ENCODE results near the gene STK25. TPM values are rescaled to one million over a fixed set of nuclear protein-coding genes. Genes with fewer than 3 reads are reported as not detected.

Gene STK25
- 110 and 133 TPM in 2 replicates for total RNA-seq (2014; rRNA removed; shearing (Covaris generic))

DNA sequence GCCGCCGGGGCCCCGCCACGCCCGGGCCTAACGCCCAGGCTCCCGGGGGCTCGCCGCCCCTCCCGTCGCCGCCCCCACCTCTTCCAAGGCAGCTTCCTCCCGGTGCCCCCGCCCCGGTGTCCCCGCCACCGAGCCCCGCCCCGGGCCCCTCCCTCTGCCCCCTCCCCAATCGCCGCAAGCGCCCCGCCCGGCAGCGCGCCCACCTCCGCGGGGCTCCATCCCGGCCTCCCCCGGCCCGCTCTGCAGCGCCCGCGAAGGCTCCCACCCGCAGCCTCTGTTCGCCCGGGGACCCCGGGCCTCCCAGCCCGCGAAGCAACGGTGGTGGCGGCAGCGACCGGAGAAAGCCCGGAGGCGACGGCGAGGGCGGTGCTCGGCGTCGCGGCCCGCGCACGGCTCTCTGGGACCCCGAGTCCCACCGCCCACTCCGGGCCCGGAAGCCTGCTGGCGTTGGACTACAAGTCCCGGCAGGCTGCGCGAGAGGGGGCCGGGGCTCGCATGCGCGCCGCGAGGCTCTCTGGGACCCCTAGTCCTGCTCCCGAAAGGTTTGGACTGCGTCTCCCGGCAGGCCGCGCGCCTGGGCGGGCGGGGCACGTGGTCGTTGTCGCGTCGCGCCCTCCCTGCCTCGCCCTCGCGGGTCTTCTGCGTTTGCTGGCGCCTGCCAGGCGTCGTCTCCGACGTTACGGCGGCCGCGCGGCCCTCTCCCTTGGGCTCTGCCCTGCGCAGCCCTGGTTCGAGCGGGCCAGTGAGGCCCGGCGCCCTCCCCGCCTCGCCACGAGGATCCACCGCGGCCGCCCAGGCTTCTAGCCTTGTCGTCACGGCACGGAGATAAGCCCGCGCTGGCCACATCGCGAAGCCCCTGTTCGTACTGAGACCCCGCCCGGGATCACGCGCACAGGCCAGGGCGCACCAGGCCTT, at the start of gene STK25:
Gene STK25 (minus strand): TSS at position 345 of the 915 bp plus-strand sequence. CDS start 549 bp downstream, outside the sequence.
- peak; percentile 95 for DNase-seq (ENCODE audit: low read depth)

DNA sequence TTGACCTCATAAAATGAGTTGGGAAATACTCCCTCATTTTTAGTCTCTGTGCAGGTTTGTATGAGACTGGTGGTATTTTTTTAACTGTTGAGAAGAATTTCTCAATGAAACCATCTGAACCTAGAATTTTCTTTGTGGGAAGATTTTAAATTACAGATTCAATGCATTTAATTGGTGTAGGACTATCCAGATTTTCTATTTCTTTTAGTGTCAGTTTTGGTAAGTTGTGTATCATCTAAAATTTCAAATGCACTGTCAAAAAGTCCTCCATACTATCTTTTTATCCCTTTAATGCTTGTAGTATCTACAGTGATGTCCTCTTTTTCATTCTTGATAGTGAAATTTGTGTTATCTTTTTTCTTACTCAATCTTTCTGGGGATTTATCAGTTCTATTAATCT, 48.4 kb upstream of the STK25 start:
- no peak for DNase-seq (ENCODE audit: low read depth)

DNA sequence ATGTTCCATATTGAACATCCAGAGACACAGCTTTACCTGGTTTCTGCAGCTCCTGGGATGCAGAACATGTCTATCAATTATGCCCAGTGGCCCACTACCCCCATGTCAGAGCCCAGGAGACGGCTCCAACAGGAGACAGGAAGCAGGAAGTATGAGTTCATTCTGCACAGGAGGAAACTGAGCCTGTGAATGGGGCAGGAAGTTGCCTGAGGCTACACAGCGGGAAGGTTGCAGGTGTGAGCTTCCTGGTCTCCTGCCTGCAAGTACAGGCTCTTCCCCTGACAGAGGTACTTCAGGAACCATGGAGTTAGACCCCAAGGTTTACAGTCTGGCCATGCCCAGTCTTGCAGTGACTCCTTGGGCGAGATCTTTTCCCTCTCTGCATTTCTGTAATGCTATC, 47.3 kb upstream of the STK25 start:
- DNase-seq (ENCODE audit: low read depth), result no peak

DNA sequence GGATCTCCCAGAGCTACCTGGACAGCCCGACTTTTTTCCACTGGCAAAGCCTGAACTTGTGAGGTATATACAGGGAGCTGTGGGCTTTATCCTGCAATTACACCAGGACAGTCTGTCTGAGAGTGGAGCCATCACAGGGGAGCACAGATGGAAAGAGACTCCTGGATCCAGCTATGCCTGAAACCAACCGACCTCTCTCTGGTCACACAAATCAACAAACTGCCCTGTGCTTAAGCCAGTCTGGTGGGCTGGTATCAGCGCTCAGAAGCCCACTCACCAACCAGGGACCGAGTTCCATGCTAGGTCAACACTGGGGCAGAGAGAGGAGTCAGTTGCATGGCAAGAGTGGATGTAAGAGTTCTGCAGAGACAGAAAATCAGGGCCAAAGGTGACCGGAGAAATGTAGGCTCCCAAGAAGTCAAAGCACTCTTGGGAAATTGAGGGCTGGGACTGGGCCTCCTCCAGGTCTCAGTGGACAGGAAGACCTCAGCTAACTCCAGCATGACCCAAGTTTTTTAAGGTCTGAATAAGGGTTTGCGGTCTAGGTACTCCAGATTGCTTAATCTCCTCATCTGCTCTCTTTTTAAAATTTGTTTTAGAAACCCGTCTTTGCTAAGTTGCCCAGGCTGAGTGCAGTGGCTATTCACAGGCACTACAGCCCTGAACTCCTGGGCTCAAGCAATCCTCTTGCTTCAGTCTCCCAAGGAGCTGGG, 46.4 kb upstream of the STK25 start:
- DNase-seq (ENCODE audit: low read depth), result no peak

DNA sequence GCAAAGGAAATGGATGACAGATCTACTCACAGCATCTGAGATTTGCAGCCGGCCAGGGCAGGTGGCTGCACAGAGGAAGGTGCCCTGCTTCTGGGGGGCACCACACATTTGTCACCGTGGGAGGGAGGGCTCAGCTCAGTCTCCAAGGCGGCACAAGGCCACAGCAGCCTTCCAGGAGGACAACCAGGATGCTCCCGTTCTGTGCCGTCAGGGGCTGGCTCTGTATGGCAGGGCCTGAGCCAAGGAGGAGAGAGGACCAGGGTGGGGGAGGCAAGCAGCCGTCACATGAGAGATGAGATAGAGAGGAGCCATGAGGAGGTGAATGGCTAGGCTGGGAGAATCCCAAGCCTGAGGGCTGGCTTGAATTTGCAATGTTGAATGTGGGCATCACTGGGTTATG, 45.6 kb upstream of the STK25 start:
- no peak for DNase-seq (ENCODE audit: low read depth)

DNA sequence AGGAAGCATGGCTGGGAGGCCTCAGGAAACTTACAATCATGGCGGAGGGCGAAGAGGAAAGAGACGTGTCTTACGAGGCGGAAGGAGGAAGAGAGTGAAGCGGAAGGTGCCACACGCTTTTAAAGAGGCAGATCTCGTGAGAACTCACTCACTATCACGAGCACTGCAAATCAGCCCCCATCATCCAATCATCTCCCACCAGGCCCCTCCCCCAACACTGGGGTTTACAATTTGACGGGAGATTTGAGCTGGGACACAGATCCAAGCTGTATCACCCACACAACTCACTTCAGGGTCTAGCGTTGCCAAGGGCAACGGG, 45.1 kb upstream of the STK25 start:
- DNase-seq (ENCODE audit: low read depth), result no peak

DNA sequence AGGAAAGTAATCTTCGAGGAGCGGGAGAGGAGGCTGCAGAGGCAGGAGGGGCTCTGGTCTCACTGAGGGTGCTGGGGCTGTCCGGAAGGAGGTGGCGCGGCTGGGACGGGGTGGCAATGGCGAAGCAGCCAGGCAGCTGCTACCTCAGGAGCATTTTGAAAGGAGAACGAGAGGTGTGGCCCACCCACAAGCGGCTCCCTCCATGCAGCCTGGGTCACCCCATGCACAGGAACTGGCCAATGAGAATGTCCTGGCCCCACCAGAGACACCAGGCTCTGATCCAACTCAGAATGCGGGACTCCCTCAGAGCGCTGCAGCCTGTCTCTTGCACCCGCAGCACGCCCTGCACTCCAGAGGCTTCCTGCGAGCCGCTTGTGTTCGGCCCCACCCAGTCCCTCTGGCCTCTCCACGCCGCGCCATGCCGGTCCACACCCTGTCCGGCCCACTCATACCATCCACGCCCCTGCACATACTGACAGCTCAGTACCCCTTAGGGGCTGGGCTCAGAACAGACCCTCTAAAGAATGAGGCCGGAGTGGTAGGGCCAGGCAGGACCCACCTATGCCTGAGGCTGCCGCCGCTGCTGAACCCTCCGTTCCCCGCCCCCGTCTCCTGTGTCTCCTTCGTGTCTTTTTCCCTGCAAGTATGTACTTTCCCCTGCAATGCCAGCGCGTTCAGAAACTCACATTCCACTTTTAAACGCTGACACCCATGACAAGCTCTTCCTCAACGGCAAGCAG, 43.8 kb upstream of the STK25 start:
- no peak for DNase-seq (ENCODE audit: low read depth)

DNA sequence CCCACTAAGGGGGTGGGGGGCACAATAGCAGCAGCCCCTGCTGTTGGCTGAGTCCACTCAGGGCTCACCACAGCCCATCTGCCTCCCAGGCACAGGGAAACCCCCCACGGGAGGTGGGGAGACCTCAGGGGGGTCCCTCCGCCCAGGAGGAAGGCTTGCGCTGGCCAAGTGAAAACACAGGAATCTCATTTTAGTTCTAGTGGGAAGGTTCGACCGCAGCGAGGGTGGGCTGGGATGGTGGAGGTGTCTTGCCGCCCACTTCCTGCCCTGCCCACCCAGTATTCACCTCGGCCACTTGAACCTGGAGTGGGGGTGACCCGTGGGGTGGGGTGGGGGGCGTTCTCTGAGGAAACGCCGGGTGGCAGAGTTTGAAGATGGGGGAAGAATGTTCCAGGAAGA, 43.2 kb upstream of the STK25 start:
- no peak for DNase-seq (ENCODE audit: low read depth)

DNA sequence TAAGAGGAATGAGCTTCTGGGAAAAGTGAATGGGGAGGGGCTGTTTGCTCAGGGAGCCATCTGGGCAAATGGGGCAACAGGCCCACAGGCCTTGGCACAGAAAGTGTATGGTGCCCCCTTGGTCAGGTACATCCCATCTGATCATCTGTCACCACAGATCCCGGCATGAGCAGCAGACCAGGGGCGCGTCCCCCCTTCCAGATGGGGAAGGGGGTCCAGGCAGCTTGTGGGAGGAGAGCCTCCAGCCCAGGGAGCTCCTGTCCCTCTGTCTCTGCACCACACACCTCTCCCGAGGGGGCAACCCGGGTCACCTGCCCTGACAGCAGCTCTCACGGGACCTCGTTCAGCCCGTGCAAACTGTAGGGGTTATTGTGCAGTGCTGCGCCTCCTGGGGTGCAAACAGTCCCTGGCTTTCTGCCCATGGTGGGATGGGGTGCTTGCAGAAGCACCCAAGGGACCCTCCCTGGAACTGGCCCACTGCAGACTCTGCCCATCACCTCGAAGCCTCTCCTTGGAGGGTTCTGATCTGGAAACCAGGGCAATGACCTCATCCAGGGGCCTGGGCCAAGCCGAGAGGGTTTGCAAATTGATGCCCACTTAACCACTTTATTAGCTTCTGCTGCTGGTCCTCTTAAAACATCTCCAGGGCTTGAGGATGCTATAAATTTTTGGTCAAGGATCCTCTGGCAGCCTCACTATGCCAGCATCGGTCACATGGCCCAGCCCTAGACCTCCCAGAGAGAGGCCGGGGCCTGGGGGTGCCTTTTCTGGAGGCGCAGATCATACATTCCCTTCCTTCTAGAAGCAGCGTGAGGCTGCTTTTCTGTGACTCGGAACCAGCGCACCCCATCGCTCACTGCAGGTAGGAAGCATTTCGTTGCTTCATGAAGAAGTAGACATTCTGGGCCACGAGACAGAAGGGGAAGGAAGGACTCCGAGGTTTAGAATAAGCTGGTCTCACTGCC, 42.5 kb upstream of the STK25 start:
- DNase-seq (ENCODE audit: low read depth), result no peak

DNA sequence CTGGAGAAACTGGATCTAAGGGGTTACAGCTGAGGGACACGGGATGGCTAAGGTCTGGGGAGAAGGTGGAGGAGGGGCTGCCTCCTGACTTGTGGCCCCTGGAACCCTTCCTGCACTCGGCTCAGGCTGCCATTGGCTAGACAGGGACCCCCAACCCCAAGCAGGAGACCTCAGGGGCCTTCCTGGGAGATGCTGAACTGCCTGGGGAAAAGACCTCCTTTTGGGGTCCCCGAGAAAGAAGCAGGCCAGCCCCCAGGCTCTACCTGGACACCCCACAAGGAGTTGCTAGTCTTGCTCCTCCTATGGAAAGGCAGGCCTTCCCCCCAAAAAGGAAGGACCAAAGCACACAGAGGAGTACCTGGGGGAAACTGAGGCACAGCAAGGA, 40.1 kb upstream of the STK25 start:
- no peak for DNase-seq (ENCODE audit: low read depth)

DNA sequence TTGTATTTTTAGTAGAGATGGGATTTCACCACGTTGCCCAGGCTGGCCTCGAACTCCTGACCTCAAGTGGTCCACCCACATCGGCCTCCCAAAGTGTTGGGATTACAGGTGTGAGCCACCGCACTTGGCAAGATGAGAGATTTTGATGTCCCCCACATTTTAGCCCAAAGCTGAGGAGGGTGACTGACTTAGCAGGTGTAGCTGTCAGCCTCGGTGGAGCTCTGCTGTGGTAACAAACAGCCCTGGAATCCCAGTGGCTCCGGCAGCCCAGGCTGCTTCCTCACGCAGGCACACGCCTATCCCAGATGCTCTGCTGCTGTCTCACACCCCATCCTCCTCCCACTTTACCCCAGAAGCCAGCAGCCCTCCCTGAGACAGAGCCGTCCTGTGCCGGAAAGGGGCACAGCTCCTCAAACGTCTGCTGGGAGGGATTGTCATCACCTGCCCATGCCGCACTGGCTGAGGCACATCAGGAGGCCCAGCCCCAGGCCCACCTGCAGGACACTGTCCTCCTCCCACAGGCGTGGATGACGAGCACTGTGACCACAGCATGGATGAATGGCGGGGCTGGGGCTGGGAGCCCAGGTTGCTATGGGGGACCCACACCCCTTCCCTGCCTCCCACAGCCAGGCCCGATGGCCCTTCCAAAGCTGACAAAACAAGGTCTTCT, 39.5 kb upstream of the STK25 start:
- DNase-seq (ENCODE audit: low read depth), result no peak

DNA sequence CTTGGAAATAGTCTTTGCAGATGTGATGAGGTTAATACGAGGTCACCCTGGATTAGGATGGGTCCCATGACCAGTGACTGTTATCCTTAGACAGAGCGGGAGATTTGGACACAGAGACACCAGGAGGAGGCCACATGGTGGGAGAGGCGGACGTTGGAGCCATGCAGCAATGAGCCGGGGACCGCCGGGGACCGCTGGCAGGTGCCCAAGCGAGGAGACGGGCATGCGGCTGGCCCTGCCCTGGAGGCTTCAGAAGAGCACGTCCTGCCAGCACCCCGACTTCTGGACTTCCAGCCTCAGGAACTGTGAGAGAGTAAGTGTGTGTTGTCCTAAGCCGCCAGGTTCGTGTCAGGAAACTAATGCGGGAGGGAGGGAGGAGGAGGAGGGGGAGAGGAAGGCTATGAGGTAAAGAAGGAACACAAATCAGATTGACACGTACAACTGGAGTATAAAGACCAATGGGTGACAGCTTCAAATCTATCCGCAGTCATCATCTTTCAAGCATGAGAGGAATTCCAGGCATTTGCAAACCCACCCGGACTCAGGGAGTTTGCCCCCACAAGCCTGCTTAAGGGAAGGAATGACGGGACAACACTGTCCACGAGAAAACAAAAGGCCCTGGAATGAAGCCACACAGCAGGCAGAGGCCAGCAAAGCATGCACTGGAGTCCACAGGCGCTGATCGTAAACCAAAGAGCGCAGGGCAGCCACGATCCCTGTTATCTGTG, 38.6 kb upstream of the STK25 start:
- peak; percentile 85 for DNase-seq (ENCODE audit: low read depth)

DNA sequence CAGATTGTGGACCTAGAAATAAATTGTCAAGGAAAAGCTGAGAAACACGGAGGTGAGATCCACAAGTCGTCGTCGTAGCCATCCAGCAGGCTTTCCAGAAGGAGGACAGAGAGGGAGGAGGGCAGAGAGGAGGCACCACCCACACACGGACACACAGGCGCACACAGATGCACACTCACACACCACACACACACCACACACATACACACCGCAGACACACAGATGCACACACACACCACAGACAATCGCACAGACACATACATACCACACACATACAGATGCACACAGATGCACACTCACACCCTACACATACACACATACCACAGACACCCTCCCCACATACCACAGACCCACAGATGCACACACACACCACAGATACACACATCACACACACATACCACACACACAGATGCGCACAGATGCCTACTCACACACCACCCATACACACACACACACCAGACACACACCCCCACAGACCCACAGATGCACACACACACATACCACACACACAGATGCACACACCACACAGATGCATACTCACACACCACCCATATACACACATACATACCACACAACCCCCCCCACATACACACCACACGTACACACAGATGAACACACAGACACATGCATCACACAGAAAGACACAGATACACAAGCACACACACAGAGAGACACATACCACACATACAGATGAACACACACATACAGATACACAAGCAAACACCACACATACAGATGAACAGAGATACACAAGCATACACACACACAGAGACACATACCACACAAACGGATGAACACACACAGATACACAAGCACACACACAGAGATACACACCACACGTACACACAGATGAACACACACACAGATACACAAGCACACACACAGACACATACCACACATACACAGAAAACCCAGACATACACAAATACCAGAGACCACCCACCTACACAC, 37.4 kb upstream of the STK25 start:
- no peak for DNase-seq (ENCODE audit: low read depth)

DNA sequence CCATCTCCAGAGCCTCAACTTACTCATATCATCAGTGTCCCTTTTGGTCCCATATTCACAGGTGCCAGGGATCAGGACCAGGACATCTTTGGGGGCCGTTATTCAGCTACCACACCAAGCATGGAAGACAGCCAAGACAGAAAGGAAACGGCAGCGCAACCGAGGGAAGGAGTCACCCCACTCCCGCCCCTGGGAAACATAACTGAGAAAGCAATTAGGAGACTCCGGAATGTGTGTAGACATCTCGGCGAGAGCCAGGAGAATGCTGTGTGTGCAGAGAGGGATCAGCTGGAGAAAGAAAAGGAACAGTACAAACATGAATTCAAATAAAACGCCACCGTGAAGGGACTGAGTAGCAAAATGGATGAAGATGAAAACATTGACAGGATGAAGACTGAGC, 36.7 kb upstream of the STK25 start:
- peak; percentile 73 for DNase-seq (ENCODE audit: low read depth)

DNA sequence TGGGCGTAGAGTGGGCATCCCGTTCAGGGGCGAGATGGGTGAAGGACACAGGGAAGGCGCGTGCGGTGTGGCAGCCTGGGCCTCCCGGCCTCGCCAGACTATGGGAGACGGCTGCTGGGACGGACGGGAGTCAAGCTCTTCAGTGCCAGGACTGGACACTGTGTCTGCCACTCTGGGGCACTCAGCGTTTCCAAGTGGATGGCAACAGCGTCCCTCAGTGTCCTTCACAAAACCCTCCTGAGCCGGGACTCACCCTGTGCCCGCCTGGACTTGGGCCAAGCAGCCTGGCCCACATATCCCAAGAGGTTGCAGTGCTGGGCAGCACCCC, 33.9 kb upstream of the STK25 start:
- no peak for DNase-seq (ENCODE audit: low read depth)

DNA sequence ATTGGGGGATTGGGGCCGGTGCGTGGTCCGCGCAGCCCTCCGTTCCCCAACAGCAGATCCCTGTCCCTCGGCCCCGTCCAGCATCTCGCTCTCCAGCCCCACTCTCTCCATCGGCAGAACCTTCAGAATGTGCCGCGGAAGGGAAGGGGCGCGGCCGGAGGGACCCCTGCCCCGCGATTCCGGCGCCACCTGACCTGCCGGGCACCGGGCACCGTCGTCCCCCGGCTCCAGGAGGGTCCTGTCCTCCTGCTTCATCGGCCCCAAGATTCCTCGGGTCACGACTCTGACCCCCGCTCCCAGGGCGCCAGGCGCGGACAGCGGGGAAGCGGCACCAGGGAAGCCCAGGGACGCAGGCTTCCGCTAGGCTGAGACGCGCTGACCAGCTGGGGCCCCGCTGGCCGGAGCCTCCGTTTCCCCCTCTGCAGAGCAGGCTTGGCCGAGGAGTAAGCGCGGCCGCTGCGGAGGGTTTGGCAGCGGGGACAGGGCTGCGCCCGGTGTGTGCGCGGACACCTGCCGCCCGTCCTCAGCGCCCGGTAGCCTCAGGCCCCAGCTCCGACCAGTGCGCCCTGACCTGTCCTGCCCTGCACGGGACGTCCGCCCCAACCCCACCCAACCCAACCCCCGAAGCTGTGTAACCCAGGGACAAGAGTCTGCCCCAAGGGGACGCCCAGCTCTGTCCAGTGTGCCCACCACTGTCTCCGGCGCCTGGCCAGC, 33.3 kb upstream of the STK25 start:
- DNase-seq (ENCODE audit: low read depth), result no peak

DNA sequence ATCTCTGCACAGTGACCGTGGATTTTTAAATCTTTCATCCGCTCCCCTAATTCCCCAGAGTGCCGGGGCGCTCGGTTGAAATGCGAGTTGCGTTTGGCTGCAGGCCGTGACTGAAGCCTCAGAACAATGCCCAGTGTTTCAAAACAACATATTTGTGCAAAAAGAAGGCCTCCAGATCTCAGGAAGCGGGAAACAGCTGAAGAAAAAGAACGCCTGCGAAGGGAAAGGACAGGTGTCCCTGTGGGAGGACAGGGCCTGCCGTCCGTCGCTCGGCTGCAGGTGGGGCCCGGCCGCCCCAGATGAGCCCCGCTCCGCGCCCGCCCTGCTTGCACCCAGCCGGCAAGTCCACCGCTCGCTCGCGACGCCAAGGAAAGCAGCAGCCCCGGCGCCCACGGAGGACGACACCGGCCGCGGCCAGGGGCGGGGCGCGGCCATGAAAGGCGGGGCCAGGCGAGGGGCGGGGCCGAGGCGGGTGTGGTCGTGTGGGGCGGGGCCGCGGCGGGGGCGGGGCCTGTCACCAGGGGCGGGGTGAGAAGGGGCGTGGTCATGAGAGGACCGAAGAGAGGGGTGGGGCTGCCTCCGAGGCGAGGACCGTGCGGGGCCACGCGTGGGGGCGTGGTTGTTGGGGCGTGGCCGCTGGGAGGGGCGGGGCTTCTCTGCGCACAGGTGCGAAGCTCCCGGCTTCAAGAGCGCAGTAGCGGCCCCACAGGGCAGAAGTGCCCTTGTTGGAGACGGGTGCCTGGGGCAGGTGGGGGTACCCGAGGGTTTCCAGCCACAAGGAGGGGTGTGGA, 32.6 kb upstream of the STK25 start:
- DNase-seq (ENCODE audit: low read depth), result peak; percentile 26

DNA sequence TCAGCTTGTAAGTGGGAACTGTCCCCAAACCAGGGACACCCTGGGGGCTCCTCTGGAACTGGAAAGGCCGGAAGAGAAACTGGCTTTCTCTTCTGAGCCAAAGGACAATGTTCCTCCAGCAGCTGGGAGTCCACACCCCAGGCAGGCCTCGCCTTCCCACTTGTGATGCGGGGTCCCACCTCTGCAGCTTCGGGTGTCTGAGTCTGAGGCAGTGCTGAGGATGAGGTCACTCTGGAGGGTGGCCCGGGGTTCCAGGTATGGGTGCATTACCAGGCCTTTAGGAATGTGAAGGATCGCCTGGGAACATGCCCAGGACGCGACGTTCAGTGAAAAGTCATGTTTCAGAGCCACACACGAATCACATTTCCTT, 32.0 kb upstream of the STK25 start:
- DNase-seq (ENCODE audit: low read depth), result peak; percentile 54

Data from M059J (cell line).